ENCODE measurements around the gene SHC1.
A peak's percentile ranks its signal among the peaks of the same experiment; 100 is the strongest.

Gene SHC1

GRCh38 chr1:155005076-155006011 is 34.8 kb upstream of the SHC1 start:
- peak overlapping the region; percentile 100 for H3K27ac ChIP-seq
- no peak for TF ChIP-seq CTCF (conservative IDR thresholded peaks at IDR 0.05)

GRCh38 chr1:155004352-155005075 is 34.0 kb upstream of the SHC1 start:
- peak overlapping the region; percentile 100 for H3K27ac ChIP-seq

GRCh38 chr1:155003766-155004351 is 33.3 kb upstream of the SHC1 start:
- no peak; the same call in 1 of the 2 replicates for TF ChIP-seq CTCF (conservative IDR thresholded peaks at IDR 0.05)
- H3K27ac ChIP-seq, result peak overlapping the region; percentile 100

More at GRCh38 chr1:155004352-155005075, 34.0 kb upstream of the SHC1 start:
- no peak for TF ChIP-seq CTCF (conservative IDR thresholded peaks at IDR 0.05)

GRCh38 chr1:155003227-155003765 is 32.7 kb upstream of the SHC1 start:
- no peak for TF ChIP-seq CTCF (conservative IDR thresholded peaks at IDR 0.05)
- peak overlapping the region; percentile 100 for H3K27ac ChIP-seq

GRCh38 chr1:155002464-155003226 is 32.1 kb upstream of the SHC1 start, which contains the start of gene ZBTB7B:
Gene ZBTB7B (plus strand): TSS chr1:155002802. CDS start chr1:155014661, 11,859 bp downstream.
- peak within 1 kb of the TSS; percentile 100 for H3K27ac ChIP-seq
- TF ChIP-seq CTCF (conservative IDR thresholded peaks at IDR 0.05), result no peak

- peak overlapping the region; percentile 100 for H3K27ac ChIP-seq
- peak; percentile 88 for TF ChIP-seq CTCF (conservative IDR thresholded peaks at IDR 0.05)
These were observed 31.3 kb upstream of the SHC1 start for GRCh38 chr1:155001675-155002463.

Measured in VCaP (cell line).